ENCODE results near the gene FCRL4. TPM values are rescaled to one million over a fixed set of nuclear protein-coding genes. Genes with fewer than 3 reads are reported as not detected.

Gene FCRL4
- polyA plus RNA-seq (2013, experiment 1 of 2) = not detected
- not detected for polyA plus RNA-seq (2013, experiment 2 of 2)

- Histone ChIP-seq H3K27ac (replicated peaks; ENCODE audit: low read length) (no peak within 1 kb of the TSS), H3K9ac (ENCODE audit: low read depth, low read length, poor library complexity) (no peak within 1 kb of the TSS), H2BK12ac (ENCODE audit: low read length) (no peak within 1 kb of the TSS), H4K91ac (ENCODE audit: low read depth, low read length, poor library complexity) (no peak within 1 kb of the TSS), H3K14ac (ENCODE audit: low read length) (no peak within 1 kb of the TSS), H3K4me2 (ENCODE audit: insufficient read depth, low read length, poor library complexity, severe bottlenecking) (no peak within 1 kb of the TSS), H3K4me1 (ENCODE audit: control insufficient read depth in 2 of 2, insufficient read depth in 1 of 2, low read depth in 1 of 2, low read length in 2 of 2) (no peaks in the 10 kb centered on the region), H2AK5ac (ENCODE audit: low read depth, low read length) (no peak within 1 kb of the TSS), H3K18ac (ENCODE audit: low read length) (no peak within 1 kb of the TSS), H3K4me3 (ENCODE audit: low read length in 2 of 2) (no peak within 1 kb of the TSS), H2AFZ (ENCODE audit: low read length) (no peak within 1 kb of the TSS), H3K4ac (ENCODE audit: low read length) (no peak within 1 kb of the TSS), H3K9me3 (replicated peaks in 1 of 2; ENCODE audit: control insufficient read depth in 2 of 2, insufficient read depth in 1 of 2, low read depth in 1 of 2, low read length in 2 of 2) (no peaks in the 10 kb centered on the region), H3K79me1 (ENCODE audit: low read depth, low read length) (no peaks in the 10 kb centered on the region), H3K27me3 (ENCODE audit: control insufficient read depth in 3 of 3, insufficient read depth in 3 of 3, low read depth in 1 of 3, low read length in 3 of 3) (no peaks in the 10 kb centered on the region), H2BK15ac (ENCODE audit: low read length) (no peak within 1 kb of the TSS), H2BK120ac (ENCODE audit: low read depth, low read length) (no peak within 1 kb of the TSS), H3K23ac (ENCODE audit: low read depth, low read length, poor library complexity) (no peak within 1 kb of the TSS), H4K8ac (ENCODE audit: low read depth, low read length) (no peak within 1 kb of the TSS), H2BK5ac (ENCODE audit: low read length) (no peak within 1 kb of the TSS), H3K36me3 (replicated peaks in 1 of 2; ENCODE audit: control insufficient read depth in 2 of 2, insufficient read depth in 2 of 2, low read length in 2 of 2) (no peaks in the 10 kb centered on the region)
- DNase-seq (ENCODE audit: low spot score) = no peak
- no CpG with 5 or more reads among the region's 2 CpGs for WGBS, 2 donors (ENCODE audit: extremely low coverage in 2 of 2, insufficient read length in 2 of 2, insufficient replicate concordance in 1 of 2)
Measured at GRCh38 chr1:157597959-157598667, at the start of gene FCRL4. Gene FCRL4 (minus strand): TSS chr1:157598085. CDS start chr1:157597944, 141 bp downstream.

- no peak overlapping the region for H2AK5ac ChIP-seq (ENCODE audit: low read depth, low read length)
- H3K9me3 ChIP-seq (replicated peaks in 1 of 2; ENCODE audit: control insufficient read depth in 2 of 2, insufficient read depth in 1 of 2, low read depth in 1 of 2, low read length in 2 of 2) = no peaks in the 10 kb centered on the region
- H3K79me1 ChIP-seq (ENCODE audit: low read depth, low read length) = no peaks in the 10 kb centered on the region
- H3K36me3 ChIP-seq (replicated peaks in 1 of 2; ENCODE audit: control insufficient read depth in 2 of 2, insufficient read depth in 2 of 2, low read length in 2 of 2) = no peaks in the 10 kb centered on the region
- H2BK5ac ChIP-seq (ENCODE audit: low read length) = no peak overlapping the region
- no peak overlapping the region for H3K4me2 ChIP-seq (ENCODE audit: insufficient read depth, low read length, poor library complexity, severe bottlenecking)
- no peak overlapping the region for H2AFZ ChIP-seq (ENCODE audit: low read length)
- H3K18ac ChIP-seq (ENCODE audit: low read length) = no peak overlapping the region
- DNase-seq (ENCODE audit: low spot score) = no peak
- no peak overlapping the region for H3K4ac ChIP-seq (ENCODE audit: low read length)
- peaks cover 0 to 4% of the 10 kb centered on the region in 2 donors for H3K4me1 ChIP-seq (ENCODE audit: control insufficient read depth in 2 of 2, insufficient read depth in 1 of 2, low read depth in 1 of 2, low read length in 2 of 2)
- no peak overlapping the region for H2BK15ac ChIP-seq (ENCODE audit: low read length)
- no peak overlapping the region for H3K9ac ChIP-seq (ENCODE audit: low read depth, low read length, poor library complexity)
- H2BK120ac ChIP-seq (ENCODE audit: low read depth, low read length) = no peak overlapping the region
- H3K27me3 ChIP-seq (ENCODE audit: control insufficient read depth in 3 of 3, insufficient read depth in 3 of 3, low read depth in 1 of 3, low read length in 3 of 3) = no peaks in the 10 kb centered on the region
- H3K4me3 ChIP-seq (ENCODE audit: low read length in 2 of 2) = no peak overlapping the region
- no peak overlapping the region for H4K8ac ChIP-seq (ENCODE audit: low read depth, low read length)
- H2BK12ac ChIP-seq (ENCODE audit: low read length) = no peak overlapping the region
- H3K23ac ChIP-seq (ENCODE audit: low read depth, low read length, poor library complexity) = no peak overlapping the region
- no peak overlapping the region for H3K27ac ChIP-seq (replicated peaks; ENCODE audit: low read length)
- H3K14ac ChIP-seq (ENCODE audit: low read length) = no peak overlapping the region
- no peak overlapping the region for H4K91ac ChIP-seq (ENCODE audit: low read depth, low read length, poor library complexity)
Measured at GRCh38 chr1:157646144-157646543, 48.3 kb upstream of the FCRL4 start.

- Histone ChIP-seq H2BK5ac (ENCODE audit: low read length) (no peak overlapping the region), H2AFZ (ENCODE audit: low read length) (no peak overlapping the region), H3K27ac (replicated peaks; ENCODE audit: low read length) (no peak overlapping the region), H3K23ac (ENCODE audit: low read depth, low read length, poor library complexity) (no peak overlapping the region), H3K79me1 (ENCODE audit: low read depth, low read length) (no peaks in the 10 kb centered on the region), H3K18ac (ENCODE audit: low read length) (no peak overlapping the region), H3K36me3 (replicated peaks in 1 of 2; ENCODE audit: control insufficient read depth in 2 of 2, insufficient read depth in 2 of 2, low read length in 2 of 2) (no peaks in the 10 kb centered on the region), H3K14ac (ENCODE audit: low read length) (no peak overlapping the region), H3K27me3 (ENCODE audit: control insufficient read depth in 3 of 3, insufficient read depth in 3 of 3, low read depth in 1 of 3, low read length in 3 of 3) (no peaks in the 10 kb centered on the region), H4K91ac (ENCODE audit: low read depth, low read length, poor library complexity) (no peak overlapping the region), H3K4me2 (ENCODE audit: insufficient read depth, low read length, poor library complexity, severe bottlenecking) (no peak overlapping the region), H2AK5ac (ENCODE audit: low read depth, low read length) (no peak overlapping the region), H2BK12ac (ENCODE audit: low read length) (no peak overlapping the region), H2BK120ac (ENCODE audit: low read depth, low read length) (no peak overlapping the region), H3K4me3 (ENCODE audit: low read length in 2 of 2) (no peak overlapping the region), H3K9ac (ENCODE audit: low read depth, low read length, poor library complexity) (no peak overlapping the region), H2BK15ac (ENCODE audit: low read length) (no peak overlapping the region), H3K4ac (ENCODE audit: low read length) (no peak overlapping the region), H4K8ac (ENCODE audit: low read depth, low read length) (no peak overlapping the region), H3K9me3 (replicated peaks in 1 of 2; ENCODE audit: control insufficient read depth in 2 of 2, insufficient read depth in 1 of 2, low read depth in 1 of 2, low read length in 2 of 2) (no peaks in the 10 kb centered on the region), H3K4me1 (ENCODE audit: control insufficient read depth in 2 of 2, insufficient read depth in 1 of 2, low read depth in 1 of 2, low read length in 2 of 2) (peaks cover 0 to 4% of the 10 kb centered on the region in 2 donors)
- DNase-seq (ENCODE audit: low spot score) = no peak
- no CpG with 5 or more reads among the region's 2 CpGs for WGBS, 2 donors (ENCODE audit: extremely low coverage in 2 of 2, insufficient read length in 2 of 2, insufficient replicate concordance in 1 of 2)
Measured at GRCh38 chr1:157641177-157641576, 43.3 kb upstream of the FCRL4 start.

GRCh38 chr1:157639800-157640199 lies 41.9 kb upstream of the FCRL4 start:
- H2BK120ac ChIP-seq (ENCODE audit: low read depth, low read length) = no peak overlapping the region
- no peaks in the 10 kb centered on the region for H3K9me3 ChIP-seq (replicated peaks in 1 of 2; ENCODE audit: control insufficient read depth in 2 of 2, insufficient read depth in 1 of 2, low read depth in 1 of 2, low read length in 2 of 2)
- H3K18ac ChIP-seq (ENCODE audit: low read length) = no peak overlapping the region
- peaks cover 0 to 4% of the 10 kb centered on the region in 2 donors for H3K4me1 ChIP-seq (ENCODE audit: control insufficient read depth in 2 of 2, insufficient read depth in 1 of 2, low read depth in 1 of 2, low read length in 2 of 2)
- H3K4me2 ChIP-seq (ENCODE audit: insufficient read depth, low read length, poor library complexity, severe bottlenecking) = no peak overlapping the region
- no peak overlapping the region for H2BK15ac ChIP-seq (ENCODE audit: low read length)
- no peaks in the 10 kb centered on the region for H3K27me3 ChIP-seq (ENCODE audit: control insufficient read depth in 3 of 3, insufficient read depth in 3 of 3, low read depth in 1 of 3, low read length in 3 of 3)
- H4K91ac ChIP-seq (ENCODE audit: low read depth, low read length, poor library complexity) = no peak overlapping the region
- no peak for DNase-seq (ENCODE audit: low spot score)
- no peak overlapping the region for H2BK5ac ChIP-seq (ENCODE audit: low read length)
- H3K4ac ChIP-seq (ENCODE audit: low read length) = no peak overlapping the region
- no peak overlapping the region for H3K4me3 ChIP-seq (ENCODE audit: low read length in 2 of 2)
- no peak overlapping the region for H2AFZ ChIP-seq (ENCODE audit: low read length)
- H3K9ac ChIP-seq (ENCODE audit: low read depth, low read length, poor library complexity) = no peak overlapping the region
- no peak overlapping the region for H2AK5ac ChIP-seq (ENCODE audit: low read depth, low read length)
- H4K8ac ChIP-seq (ENCODE audit: low read depth, low read length) = no peak overlapping the region
- no peak overlapping the region for H3K23ac ChIP-seq (ENCODE audit: low read depth, low read length, poor library complexity)
- no peak overlapping the region for H2BK12ac ChIP-seq (ENCODE audit: low read length)
- H3K79me1 ChIP-seq (ENCODE audit: low read depth, low read length) = no peaks in the 10 kb centered on the region
- no CpG with 5 or more reads among the region's 4 CpGs for WGBS, 2 donors (ENCODE audit: extremely low coverage in 2 of 2, insufficient read length in 2 of 2, insufficient replicate concordance in 1 of 2)
- H3K14ac ChIP-seq (ENCODE audit: low read length) = no peak overlapping the region
- H3K27ac ChIP-seq (replicated peaks; ENCODE audit: low read length) = no peak overlapping the region
- no peaks in the 10 kb centered on the region for H3K36me3 ChIP-seq (replicated peaks in 1 of 2; ENCODE audit: control insufficient read depth in 2 of 2, insufficient read depth in 2 of 2, low read length in 2 of 2)
